Measurements from ENCODE around the gene GTF2H1.

DNA sequence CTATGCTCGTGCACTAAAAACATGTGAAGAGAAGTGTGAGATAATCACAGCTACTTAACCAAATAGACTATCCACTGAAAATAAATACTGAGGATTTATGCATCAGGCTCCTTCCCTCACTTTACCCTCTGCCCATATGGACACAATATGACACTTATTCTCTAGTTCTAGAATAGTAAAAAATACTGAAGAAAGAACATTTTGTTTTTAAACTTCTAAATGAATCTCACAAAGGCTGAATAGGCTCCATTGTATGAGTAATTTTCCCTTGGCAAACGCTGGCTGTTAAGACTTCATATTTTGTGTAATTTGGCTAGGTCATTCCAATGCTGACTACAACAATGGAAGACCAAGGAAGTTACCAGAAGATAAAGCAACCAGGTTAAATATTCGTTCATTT, 10.4 kb upstream of the GTF2H1 start:
- TF ChIP-seq FOXP2 (optimal IDR thresholded peaks at IDR 0.05; ENCODE audit: control extremely low read depth, extremely low read length, insufficient read depth) (no peak), POLR2AphosphoS5 (IDR thresholded peaks at IDR 0.05; ENCODE audit: borderline replicate concordance, low read depth, low read length) (no peak)

Data from SK-N-MC (cell line).